Measurements from ENCODE around the gene NLRP12.

Gene NLRP12

DNA sequence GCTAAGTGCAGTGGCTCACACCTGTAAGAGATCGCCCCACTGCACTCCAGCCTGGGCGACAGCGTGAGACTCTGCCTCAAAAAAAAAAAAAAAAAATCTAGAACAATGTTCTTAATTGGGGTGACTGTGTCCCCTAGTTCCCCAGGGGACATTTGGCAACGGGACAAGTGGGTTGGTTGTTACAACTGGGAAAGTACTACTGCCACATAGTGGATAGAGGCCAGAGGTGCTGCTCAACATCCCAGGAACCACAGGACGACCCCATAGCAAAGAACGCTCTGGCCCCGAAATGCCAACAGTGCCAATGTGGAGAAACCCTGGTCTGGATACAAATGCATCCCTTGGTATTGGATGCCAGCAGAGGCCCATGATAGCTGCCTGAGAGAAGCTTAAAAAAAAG, 11.8 kb downstream of the NLRP12 start:
- Histone ChIP-seq H3K27me3 (ENCODE audit: low read length) (no peaks in the 10 kb centered on the region), H3K9me2 (replicated peaks; ENCODE audit: insufficient read depth, low read length) (no peaks in the 10 kb centered on the region), H3K79me2 (ENCODE audit: insufficient read depth, low read length) (no peaks in the 10 kb centered on the region), H3K27ac (ENCODE audit: low read depth, low read length) (no peak overlapping the region), H3K36me3 (ENCODE audit: low read length) (no peaks in the 10 kb centered on the region), H3K4me3 (ENCODE audit: insufficient read depth, low read length, poor library complexity, severe bottlenecking) (no peak overlapping the region), H4K20me1 (ENCODE audit: low read depth, low read length) (no peaks in the 10 kb centered on the region), H3K9me3 (ENCODE audit: insufficient read depth, low read length) (no peaks in the 10 kb centered on the region), H3K9ac (ENCODE audit: low read length) (no peak overlapping the region), H3K4me2 (ENCODE audit: low read depth, low read length, poor library complexity, severe bottlenecking) (no peak overlapping the region), H3F3A (ENCODE audit: insufficient read depth) (no peaks in the 10 kb centered on the region), H2AFZ (ENCODE audit: low read depth, low read length, severe bottlenecking) (no peak overlapping the region)
- TF ChIP-seq, protein P1, sequence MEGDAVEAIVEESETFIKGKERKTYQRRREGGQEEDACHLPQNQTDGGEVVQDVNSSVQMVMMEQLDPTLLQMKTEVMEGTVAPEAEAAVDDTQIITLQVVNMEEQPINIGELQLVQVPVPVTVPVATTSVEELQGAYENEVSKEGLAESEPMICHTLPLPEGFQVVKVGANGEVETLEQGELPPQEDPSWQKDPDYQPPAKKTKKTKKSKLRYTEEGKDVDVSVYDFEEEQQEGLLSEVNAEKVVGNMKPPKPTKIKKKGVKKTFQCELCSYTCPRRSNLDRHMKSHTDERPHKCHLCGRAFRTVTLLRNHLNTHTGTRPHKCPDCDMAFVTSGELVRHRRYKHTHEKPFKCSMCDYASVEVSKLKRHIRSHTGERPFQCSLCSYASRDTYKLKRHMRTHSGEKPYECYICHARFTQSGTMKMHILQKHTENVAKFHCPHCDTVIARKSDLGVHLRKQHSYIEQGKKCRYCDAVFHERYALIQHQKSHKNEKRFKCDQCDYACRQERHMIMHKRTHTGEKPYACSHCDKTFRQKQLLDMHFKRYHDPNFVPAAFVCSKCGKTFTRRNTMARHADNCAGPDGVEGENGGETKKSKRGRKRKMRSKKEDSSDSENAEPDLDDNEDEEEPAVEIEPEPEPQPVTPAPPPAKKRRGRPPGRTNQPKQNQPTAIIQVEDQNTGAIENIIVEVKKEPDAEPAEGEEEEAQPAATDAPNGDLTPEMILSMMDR (IDR thresholded peaks at IDR 0.05; ENCODE audit: insufficient read depth, low read length, poor library complexity, severe bottlenecking): no peak
- no peak for TF ChIP-seq EZH2phosphoT487 (conservative IDR thresholded peaks at IDR 0.05; ENCODE audit: low read length)

DNA sequence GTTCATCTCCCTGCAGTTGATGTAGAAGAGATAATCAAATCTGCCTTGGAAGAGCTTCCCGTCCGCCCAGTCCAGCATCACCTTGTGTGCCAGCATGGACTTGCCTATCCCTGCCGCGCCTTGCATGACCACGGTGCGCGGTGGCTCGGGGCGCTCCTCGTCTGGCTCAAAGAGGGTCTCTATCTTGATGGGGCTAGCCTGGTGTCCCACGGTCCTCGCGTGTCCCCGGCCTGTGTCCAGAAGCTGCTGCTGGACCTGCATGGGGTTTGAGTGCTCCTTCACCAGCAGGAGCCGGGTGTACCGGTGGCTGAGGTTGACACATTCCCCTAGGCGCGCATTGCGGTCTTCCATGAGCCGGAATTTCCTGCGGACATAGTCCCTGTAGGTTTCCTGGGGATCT, 13.2 kb downstream of the NLRP12 start:
- Histone ChIP-seq H3K4me2 (ENCODE audit: low read depth, low read length, poor library complexity, severe bottlenecking) (no peak overlapping the region), H3F3A (ENCODE audit: insufficient read depth) (no peaks in the 10 kb centered on the region), H3K36me3 (ENCODE audit: low read length) (no peaks in the 10 kb centered on the region), H3K4me3 (ENCODE audit: insufficient read depth, low read length, poor library complexity, severe bottlenecking) (no peak overlapping the region), H3K79me2 (ENCODE audit: insufficient read depth, low read length) (no peaks in the 10 kb centered on the region), H3K27me3 (ENCODE audit: low read length) (no peaks in the 10 kb centered on the region), H3K9me3 (ENCODE audit: insufficient read depth, low read length) (no peaks in the 10 kb centered on the region), H3K9me2 (replicated peaks; ENCODE audit: insufficient read depth, low read length) (no peaks in the 10 kb centered on the region), H3K9ac (ENCODE audit: low read length) (no peak overlapping the region), H3K27ac (ENCODE audit: low read depth, low read length) (no peak overlapping the region), H4K20me1 (ENCODE audit: low read depth, low read length) (no peaks in the 10 kb centered on the region), H2AFZ (ENCODE audit: low read depth, low read length, severe bottlenecking) (no peak overlapping the region)
- no peak for TF ChIP-seq EZH2phosphoT487 (conservative IDR thresholded peaks at IDR 0.05; ENCODE audit: low read length)
- TF ChIP-seq, protein P1 (IDR thresholded peaks at IDR 0.05; ENCODE audit: insufficient read depth, low read length, poor library complexity, severe bottlenecking): no peak

DNA sequence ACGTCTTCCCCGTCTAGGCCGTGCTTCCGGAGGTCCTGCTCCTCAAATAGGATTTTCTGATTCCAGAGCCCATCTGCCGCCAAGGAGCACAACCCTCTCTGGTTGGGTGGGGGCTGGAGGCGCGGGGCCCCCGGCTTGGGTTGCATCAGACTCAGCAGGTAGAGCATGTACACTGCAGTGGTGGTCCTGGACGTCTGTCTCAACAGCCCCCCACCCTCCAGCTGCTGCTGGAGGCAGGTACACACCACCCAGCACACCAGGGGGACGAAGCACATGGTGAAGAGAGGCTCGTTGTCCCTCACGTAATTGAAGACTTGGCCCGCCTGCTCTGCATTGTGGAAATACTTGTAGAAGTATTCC, 13.9 kb downstream of the NLRP12 start:
- Histone ChIP-seq H3K79me2 (ENCODE audit: insufficient read depth, low read length) (no peaks in the 10 kb centered on the region), H3K4me2 (ENCODE audit: low read depth, low read length, poor library complexity, severe bottlenecking) (no peak overlapping the region), H3K27ac (ENCODE audit: low read depth, low read length) (no peak overlapping the region), H3K36me3 (ENCODE audit: low read length) (no peaks in the 10 kb centered on the region), H3F3A (ENCODE audit: insufficient read depth) (no peaks in the 10 kb centered on the region), H3K9me2 (replicated peaks; ENCODE audit: insufficient read depth, low read length) (no peaks in the 10 kb centered on the region), H2AFZ (ENCODE audit: low read depth, low read length, severe bottlenecking) (no peak overlapping the region), H3K27me3 (ENCODE audit: low read length) (no peaks in the 10 kb centered on the region), H3K9me3 (ENCODE audit: insufficient read depth, low read length) (no peaks in the 10 kb centered on the region), H3K9ac (ENCODE audit: low read length) (no peak overlapping the region), H3K4me3 (ENCODE audit: insufficient read depth, low read length, poor library complexity, severe bottlenecking) (no peak overlapping the region), H4K20me1 (ENCODE audit: low read depth, low read length) (no peaks in the 10 kb centered on the region)
- no peak for TF ChIP-seq EZH2phosphoT487 (conservative IDR thresholded peaks at IDR 0.05; ENCODE audit: low read length)
- TF ChIP-seq, protein P1 (IDR thresholded peaks at IDR 0.05; ENCODE audit: insufficient read depth, low read length, poor library complexity, severe bottlenecking): no peak
